HepG2 (cell line): ENCODE measurements around the gene TBC1D22A. TPM values are rescaled to one million over a fixed set of nuclear protein-coding genes. Genes with fewer than 3 reads are reported as not detected.

Experiments used
- DR1 ChIP-seq: sonication (generic); formaldehyde crosslinking; IDR thresholded peaks from 2 replicates; pipeline ENCODE4 v1.8.0; 2021; ENCODE audit warnings: mild to moderate bottlenecking, missing genetic modification reagents, inconsistent platforms
- ESRRA ChIP-seq: sonication (generic); formaldehyde crosslinking; IDR thresholded peaks from 2 replicates; pipeline ENCODE4 v1.5.1; 2020; ENCODE audit warnings: mild to moderate bottlenecking, low read depth, missing genetic modification reagents
- HHEX ChIP-seq: IDR thresholded peaks from 2 replicates; pipeline ENCODE4 v1.6.1; 2016; ENCODE audit warnings: control low read depth
- KLF11 ChIP-seq: IDR thresholded peaks from 2 replicates; pipeline ENCODE4 v1.6.1; 2016; ENCODE audit warnings: missing compliant biosample characterization
- KLF15 ChIP-seq: sonication (generic); formaldehyde crosslinking; IDR thresholded peaks from 2 replicates; pipeline ENCODE4 v1.8.1; 2023; ENCODE audit warnings: borderline replicate concordance, mild to moderate bottlenecking, inconsistent platforms, missing genetic modification reagents, mixed read lengths
- MLXIP ChIP-seq: sonication (generic); formaldehyde crosslinking; IDR thresholded peaks from 2 replicates; pipeline ENCODE4 v1.9.0; 2021; ENCODE audit warnings: missing genetic modification reagents, borderline replicate concordance
- PCBP1 ChIP-seq: fragments of 200-400 bp; formaldehyde crosslinking; IDR thresholded peaks from 2 replicates; pipeline ENCODE4 v1.6.1; 2017; ENCODE audit warnings: mild to moderate bottlenecking, low read depth, low read length, borderline replicate concordance
- POLR2A ChIP-seq, 2 experiments: IDR thresholded peaks; 2 replicates each; pipeline ENCODE4 v1.6.1; 2011; ENCODE audit warnings: low read depth in 2 of 2, low read length in 2 of 2, mild to moderate bottlenecking in 1 of 2, moderate library complexity in 1 of 2; ENCODE audit not compliant: insufficient read depth in 1 of 2
- RERE ChIP-seq: IDR thresholded peaks from 2 replicates; pipeline ENCODE4 v1.6.1; 2016; ENCODE audit warnings: low read depth, missing genetic modification reagents, missing compliant biosample characterization
- TEAD2 ChIP-seq: sonication (generic); formaldehyde crosslinking; IDR thresholded peaks from 2 replicates; pipeline ENCODE4 v1.9.0; 2021; ENCODE audit warnings: missing genetic modification reagents
- ZNF160 ChIP-seq: sonication (generic); formaldehyde crosslinking; IDR thresholded peaks from 2 replicates; pipeline ENCODE4 v1.8.0; 2022; ENCODE audit warnings: mild to moderate bottlenecking, inconsistent platforms, missing genetic modification reagents
- polyA plus RNA-seq, 8 experiments: library from polyadenylated mRNA; depleted of rRNA in 3 of 8; stranded (reverse) in 7 of 8; unstranded in 1 of 8; fragments of >200 nt; fragmentation: Illumina TruSeq in 4 of 8; extraction: Trizol in 4 of 8; gene quantifications; 2 replicates each; pipeline versions ENCODE4 v1.2.1 to v1.2.3, GENCODE V29; 2011 to 2016; ENCODE audit warnings: low read depth in 4 of 8, missing spikeins in 1 of 8, mixed read lengths in 1 of 8; ENCODE audit not compliant: insufficient read depth in 1 of 8
- total RNA-seq, 5 experiments: library from RNA; depleted of rRNA; stranded (reverse); fragments of >200 nt; fragmentation: Illumina TruSeq; extraction: Trizol; gene quantifications; 2 replicates each; pipeline ENCODE4 v1.2.3, GENCODE V29; 2016; ENCODE audit warnings: low read depth in 1 of 5
- TF ChIP-seq, protein P1 (sequence below): IDR thresholded peaks from 2 replicates; pipeline ENCODE4 v1.6.1; 2016; ENCODE audit warnings: missing compliant biosample characterization, missing genetic modification reagents, borderline replicate concordance
- TF ChIP-seq, protein P2 (sequence below): sonication (generic); formaldehyde crosslinking; IDR thresholded peaks from 2 replicates; pipeline ENCODE4 v1.8.0; 2022; ENCODE audit warnings: mild to moderate bottlenecking, missing genetic modification reagents, borderline replicate concordance

The TBC1D22A gene
- total and polyA plus RNA-seq, 2 of the 13 experiments (the other 11 are each of a cell fraction or from before 2014, with no cell fraction given), result 17.3 to 18.0 TPM

- TF ChIP-seq RERE (CRISPR knock-in tag) (no peak), KLF11 (CRISPR knock-in tag) (no peak), PCBP1 (no peak), ZNF160 (no peak), DR1 (CRISPR knock-in tag) (no peak), HHEX (CRISPR knock-in tag) (no peak), KLF15 (no peak), MLXIP (CRISPR knock-in tag) (no peak), POLR2A (IDR thresholded peaks at IDR 0.05; ENCODE audit: insufficient read depth in 1 of 2, low read depth in 2 of 2, low read length in 2 of 2) (0 out of 4 replicates have a peak, but pooled peaks of 1 of the 2 experiments have one; percentile 29), ESRRA (no peak), TEAD2 (CRISPR knock-in tag) (no peak)
- TF ChIP-seq, protein P1, sequence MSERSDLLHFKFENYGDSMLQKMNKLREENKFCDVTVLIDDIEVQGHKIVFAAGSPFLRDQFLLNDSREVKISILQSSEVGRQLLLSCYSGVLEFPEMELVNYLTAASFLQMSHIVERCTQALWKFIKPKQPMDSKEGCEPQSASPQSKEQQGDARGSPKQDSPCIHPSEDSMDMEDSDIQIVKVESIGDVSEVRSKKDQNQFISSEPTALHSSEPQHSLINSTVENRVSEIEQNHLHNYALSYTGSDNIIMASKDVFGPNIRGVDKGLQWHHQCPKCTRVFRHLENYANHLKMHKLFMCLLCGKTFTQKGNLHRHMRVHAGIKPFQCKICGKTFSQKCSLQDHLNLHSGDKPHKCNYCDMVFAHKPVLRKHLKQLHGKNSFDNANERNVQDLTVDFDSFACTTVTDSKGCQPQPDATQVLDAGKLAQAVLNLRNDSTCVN (CRISPR knock-in tag), result no peak
- TF ChIP-seq, protein P2, sequence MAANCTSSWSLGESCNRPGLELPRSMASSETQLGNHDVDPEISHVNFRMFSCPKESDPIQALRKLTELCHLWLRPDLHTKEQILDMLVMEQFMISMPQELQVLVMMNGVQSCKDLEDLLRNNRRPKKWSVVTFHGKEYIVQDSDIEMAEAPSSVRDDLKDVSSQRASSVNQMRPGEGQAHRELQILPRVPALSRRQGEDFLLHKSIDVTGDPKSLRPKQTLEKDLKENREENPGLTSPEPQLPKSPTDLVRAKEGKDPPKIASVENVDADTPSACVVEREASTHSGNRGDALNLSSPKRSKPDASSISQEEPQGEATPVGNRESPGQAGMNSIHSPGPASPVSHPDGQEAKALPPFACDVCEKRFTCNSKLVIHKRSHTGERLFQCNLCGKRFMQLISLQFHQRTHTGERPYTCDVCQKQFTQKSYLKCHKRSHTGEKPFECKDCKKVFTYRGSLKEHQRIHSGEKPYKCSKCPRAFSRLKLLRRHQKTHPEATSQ (CRISPR knock-in tag), result no peak
Measured at GRCh38 chr22:46934746-46935491, 172.5 kb downstream of the TBC1D22A start (continued).
